Measurements from ENCODE around the gene LCN6. TPM values are rescaled to one million over a fixed set of nuclear protein-coding genes. Genes with fewer than 3 reads are reported as not detected.
"Not testable (repeated sequence)": the region's sequence is repeated elsewhere in the genome, so short reads cannot be mapped to it uniquely, and the experiment has no call there.

LCN6 gene
- total RNA-seq, 6 experiments from 2014 or later, result not detected

- DNase-seq, result no peak
- Mint-ChIP-seq H3K36me3 (ENCODE audit: low read depth) (peaks cover 5% of the 10 kb centered on the region), H3K9me3 (no peaks in the 10 kb centered on the region), H3K27me3 (ENCODE audit: insufficient read depth) (no peaks in the 10 kb centered on the region; the same call in none of the 2 replicates), H3K27ac (no peak overlapping the region), H3K4me1 (ENCODE audit: low read depth) (peaks cover 34% of the 10 kb centered on the region), H3K4me3 (no peak overlapping the region)
- TF ChIP-seq CTCF (IDR thresholded peaks at IDR 0.05), result no peak
These were observed 41.2 kb upstream of the LCN6 start for GRCh38 chr9:136789523-136789937.

- H3K27me3 Mint-ChIP-seq (ENCODE audit: insufficient read depth); H3K9me3 Mint-ChIP-seq; H3K36me3 Mint-ChIP-seq (ENCODE audit: low read depth); DNase-seq; H3K27ac Mint-ChIP-seq: not testable (repeated sequence)
- peak overlapping the region; percentile 68 for H3K4me3 Mint-ChIP-seq
- peaks cover 34% of the 10 kb centered on the region for H3K4me1 Mint-ChIP-seq (ENCODE audit: low read depth)
These were observed 40.6 kb upstream of the LCN6 start for GRCh38 chr9:136788644-136789522.

DNA sequence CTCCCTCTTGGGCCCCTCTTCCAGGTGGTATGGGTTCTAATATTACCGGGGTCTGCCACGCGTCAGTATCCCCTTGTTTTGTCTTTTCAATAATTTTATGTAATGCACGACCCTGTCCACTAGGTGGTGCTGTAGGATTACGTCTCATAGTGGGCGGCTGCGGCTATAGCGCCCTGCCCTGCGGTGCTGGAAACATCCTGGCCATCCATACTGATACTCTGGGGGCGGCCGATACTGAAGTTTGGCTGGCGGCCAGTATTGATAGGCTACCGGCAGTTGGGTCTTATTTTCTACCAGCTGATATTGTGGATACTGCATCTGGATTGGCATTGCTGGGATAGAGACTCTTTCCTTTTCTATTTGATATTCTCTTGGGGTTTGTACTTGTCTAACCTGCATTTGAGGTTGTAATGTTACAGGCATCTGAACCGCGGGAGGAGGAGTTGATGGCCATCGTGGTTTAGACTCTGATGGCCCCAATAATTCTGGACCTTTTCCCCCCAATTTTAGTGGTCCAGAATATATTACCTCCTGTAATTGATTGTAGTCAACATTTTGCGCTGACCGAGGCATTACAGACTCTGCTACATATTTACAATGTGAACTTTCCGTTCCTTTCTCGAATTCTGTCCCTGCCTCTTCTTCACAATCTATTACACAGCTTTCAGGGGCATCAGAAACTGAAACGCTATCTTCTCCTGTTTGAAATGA lies 39.5 kb upstream of the LCN6 start:
- peak; percentile 97 for TF ChIP-seq CTCF (IDR thresholded peaks at IDR 0.05)
- Mint-ChIP-seq H3K27me3 (ENCODE audit: insufficient read depth) (no peaks in the 10 kb centered on the region; the same call in none of the 2 replicates), H3K27ac (no peak overlapping the region), H3K4me3 (peak overlapping the region; percentile 68), H3K36me3 (ENCODE audit: low read depth) (no peaks in the 10 kb centered on the region), H3K4me1 (ENCODE audit: low read depth) (peaks cover 31% of the 10 kb centered on the region), H3K9me3 (no peaks in the 10 kb centered on the region)
- DNase-seq, result peak; percentile 37

- not testable (repeated sequence) for H3K27me3 Mint-ChIP-seq (ENCODE audit: insufficient read depth); H3K9me3 Mint-ChIP-seq; H3K27ac Mint-ChIP-seq; DNase-seq; H3K4me3 Mint-ChIP-seq; H3K36me3 Mint-ChIP-seq (ENCODE audit: low read depth)
- H3K4me1 Mint-ChIP-seq (ENCODE audit: low read depth), result peaks cover 27% of the 10 kb centered on the region
These were observed 38.7 kb upstream of the LCN6 start for GRCh38 chr9:136786983-136787382.

GRCh38 chr9:136786451-136786850 lies 38.1 kb upstream of the LCN6 start:
- no peak for DNase-seq
- Mint-ChIP-seq H3K4me3 (no peak overlapping the region), H3K4me1 (ENCODE audit: low read depth) (peaks cover 25% of the 10 kb centered on the region), H3K27ac (no peak overlapping the region), H3K36me3 (ENCODE audit: low read depth) (no peaks in the 10 kb centered on the region), H3K27me3 (ENCODE audit: insufficient read depth) (no peaks in the 10 kb centered on the region; the same call in none of the 2 replicates), H3K9me3 (no peaks in the 10 kb centered on the region)
- TF ChIP-seq CTCF (IDR thresholded peaks at IDR 0.05), result no peak

- DNase-seq; H3K36me3 Mint-ChIP-seq (ENCODE audit: low read depth); H3K9me3 Mint-ChIP-seq; H3K27ac Mint-ChIP-seq; H3K27me3 Mint-ChIP-seq (ENCODE audit: insufficient read depth); H3K4me3 Mint-ChIP-seq: not testable (repeated sequence)
- H3K4me1 Mint-ChIP-seq (ENCODE audit: low read depth), result peaks cover 25% of the 10 kb centered on the region
These were observed 37.4 kb upstream of the LCN6 start for GRCh38 chr9:136785565-136786355.

All from HFFc6 (cell line).